Fibroblast of skin of right biceps (primary cell): Measurements from ENCODE around the gene LINC01488.

Source experiments
- DNase-seq: peaks from one replicate; pipeline ENCODE4 v3.0.0-alpha.2; 2013

LINC01488 gene

GRCh38 chr11:69446108-69446507 lies 35.4 kb upstream of the LINC01488 start:
- DNase-seq = no peak

- no peak for DNase-seq
These were observed 33.7 kb upstream of the LINC01488 start for GRCh38 chr11:69447786-69448185.

- no peak for DNase-seq
These were observed 32.8 kb upstream of the LINC01488 start for GRCh38 chr11:69448471-69449284.

- DNase-seq = peak; percentile 12
These were observed 32.0 kb upstream of the LINC01488 start for GRCh38 chr11:69449320-69450063.

- no peak for DNase-seq
These were observed 31.2 kb upstream of the LINC01488 start for GRCh38 chr11:69450064-69450856.

- DNase-seq = no peak
These were observed 30.6 kb upstream of the LINC01488 start for GRCh38 chr11:69450857-69451220.

- no peak for DNase-seq
These were observed 30.2 kb upstream of the LINC01488 start for GRCh38 chr11:69451289-69451688.

GRCh38 chr11:69452206-69452987 lies 29.1 kb upstream of the LINC01488 start:
- DNase-seq = no peak

- no peak for DNase-seq
These were observed 28.3 kb upstream of the LINC01488 start for GRCh38 chr11:69453151-69453550.

GRCh38 chr11:69454018-69454417 lies 27.4 kb upstream of the LINC01488 start:
- DNase-seq = no peak

- DNase-seq = no peak
These were observed 25.5 kb upstream of the LINC01488 start for GRCh38 chr11:69455969-69456368.

GRCh38 chr11:69456712-69457111 lies 24.8 kb upstream of the LINC01488 start:
- no peak for DNase-seq

- DNase-seq = no peak
These were observed 21.5 kb upstream of the LINC01488 start for GRCh38 chr11:69459848-69460539.

GRCh38 chr11:69460540-69461257 lies 20.8 kb upstream of the LINC01488 start:
- DNase-seq = peak; percentile 87

- no peak for DNase-seq
These were observed 20.0 kb upstream of the LINC01488 start for GRCh38 chr11:69461272-69461962.

- DNase-seq = peak; percentile 20
These were observed 19.1 kb upstream of the LINC01488 start for GRCh38 chr11:69462106-69462951.

- peak; percentile 74 for DNase-seq
These were observed 18.1 kb upstream of the LINC01488 start for GRCh38 chr11:69463181-69463994.
